CD4-positive, alpha-beta memory T cell (primary cell): ENCODE measurements around the gene TRAK1. TPM values are rescaled to one million over a fixed set of nuclear protein-coding genes. Genes with fewer than 3 reads are reported as not detected.
A peak's percentile ranks its signal among the peaks of the same experiment; 100 is the strongest.

Experiments used
- CTCF ChIA-PET: fragments of 350-600 bp; sonication (Branson Sonifier 250); formaldehyde crosslinking; loops from one replicate; lab custom pipeline; 2021; ENCODE audit warnings: inconsistent platforms; ENCODE audit not compliant: partially characterized antibody; lab: Charles Lee
- POLR2A ChIA-PET: fragments of 350-600 bp; sonication (Branson Sonifier 250); formaldehyde crosslinking; loops from one replicate; lab custom pipeline; 2021; ENCODE audit not compliant: partially characterized antibody; lab: Charles Lee
- DNase-seq, 5 donors: peaks; one replicate each; pipeline versions ENCODE4 v3.0.0 to v3.0.0-alpha.2; 2020 to 2022; ENCODE audit warnings: mixed read lengths in 1 of 5
- H3K27ac ChIP-seq: one replicate; pipeline ENCODE4 v1.7.0; 2013; ENCODE audit warnings: low read depth, low read length
- H3K27me3 ChIP-seq: 2 replicates; pipeline ENCODE4 v1.7.0; 2013; ENCODE audit warnings: mild to moderate bottlenecking, low read length, moderate library complexity; ENCODE audit not compliant: insufficient read depth
- H3K36me3 ChIP-seq: 2 replicates; pipeline ENCODE4 v1.7.0; 2013; ENCODE audit warnings: mild to moderate bottlenecking, low read length, moderate library complexity; ENCODE audit not compliant: insufficient read depth
- H3K4me1 ChIP-seq: 2 replicates; pipeline ENCODE4 v1.7.0; 2013; ENCODE audit warnings: mild to moderate bottlenecking, low read length, moderate library complexity; ENCODE audit not compliant: insufficient read depth
- H3K4me3 ChIP-seq, 2 donors: one replicate each; pipeline ENCODE4 v1.7.0; 2013; ENCODE audit warnings: low read length in 2 of 2, mild to moderate bottlenecking in 1 of 2
- H3K9me3 ChIP-seq, 2 donors: one replicate each; pipeline ENCODE4 v1.7.0; 2013; ENCODE audit warnings: low read length in 2 of 2, control low read depth in 1 of 2; ENCODE audit not compliant: control insufficient read depth in 1 of 2
- H3K27ac Mint-ChIP-seq, 7 donors: one replicate each; pipeline ENCODE4 v1.8.0; 2020 to 2021; ENCODE audit warnings: mixed read lengths in 7 of 7, mild to moderate bottlenecking in 6 of 7, inconsistent platforms in 3 of 7, moderate library complexity in 3 of 7
- H3K27me3 Mint-ChIP-seq, 2 donors: one replicate each; pipeline ENCODE4 v1.8.0; 2020 to 2021; ENCODE audit warnings: mixed read lengths in 2 of 2
- H3K36me3 Mint-ChIP-seq, 2 donors: one replicate each; pipeline ENCODE4 v1.8.0; 2020 to 2021; ENCODE audit warnings: mixed read lengths in 2 of 2, inconsistent platforms in 1 of 2, mild to moderate bottlenecking in 1 of 2
- H3K4me1 Mint-ChIP-seq, 4 donors: one replicate each; pipeline ENCODE4 v1.8.0; 2020 to 2021; ENCODE audit warnings: mixed read lengths in 4 of 4, mild to moderate bottlenecking in 1 of 4
- H3K4me3 Mint-ChIP-seq, 8 donors: one replicate each; pipeline ENCODE4 v1.8.0; 2020 to 2021; ENCODE audit warnings: mixed read lengths in 8 of 8, mild to moderate bottlenecking in 7 of 8, moderate library complexity in 6 of 8, inconsistent platforms in 3 of 8
- H3K9me3 Mint-ChIP-seq, 8 donors: one replicate each; pipeline ENCODE4 v1.8.0; 2020 to 2021; ENCODE audit warnings: mixed read lengths in 8 of 8, mild to moderate bottlenecking in 5 of 8, inconsistent platforms in 3 of 8, moderate library complexity in 1 of 8
- intact Hi-C: fragments of 100-400 bp; cut with micrococcal nuclease; formaldehyde crosslinking; loops from one replicate; pipeline ENCODE4 v1.15.1; 2023
- polyA plus RNA-seq, 2 donors: library from polyadenylated mRNA; unstranded; fragments of 300-500 nt; fragmentation: Illumina TruSeq; gene quantifications; one replicate each; pipeline ENCODE4 v1.2.3, GENCODE V29; 2021
- total RNA-seq, 2 experiments: library from RNA; stranded (reverse); gene quantifications; one replicate each; pipeline ENCODE4 v1.2.3, GENCODE V29; 2021

The TRAK1 gene
- total and polyA plus RNA-seq, 4 experiments from 2014 or later = 3.4 to 17.2 (median 13.2) TPM

DNA sequence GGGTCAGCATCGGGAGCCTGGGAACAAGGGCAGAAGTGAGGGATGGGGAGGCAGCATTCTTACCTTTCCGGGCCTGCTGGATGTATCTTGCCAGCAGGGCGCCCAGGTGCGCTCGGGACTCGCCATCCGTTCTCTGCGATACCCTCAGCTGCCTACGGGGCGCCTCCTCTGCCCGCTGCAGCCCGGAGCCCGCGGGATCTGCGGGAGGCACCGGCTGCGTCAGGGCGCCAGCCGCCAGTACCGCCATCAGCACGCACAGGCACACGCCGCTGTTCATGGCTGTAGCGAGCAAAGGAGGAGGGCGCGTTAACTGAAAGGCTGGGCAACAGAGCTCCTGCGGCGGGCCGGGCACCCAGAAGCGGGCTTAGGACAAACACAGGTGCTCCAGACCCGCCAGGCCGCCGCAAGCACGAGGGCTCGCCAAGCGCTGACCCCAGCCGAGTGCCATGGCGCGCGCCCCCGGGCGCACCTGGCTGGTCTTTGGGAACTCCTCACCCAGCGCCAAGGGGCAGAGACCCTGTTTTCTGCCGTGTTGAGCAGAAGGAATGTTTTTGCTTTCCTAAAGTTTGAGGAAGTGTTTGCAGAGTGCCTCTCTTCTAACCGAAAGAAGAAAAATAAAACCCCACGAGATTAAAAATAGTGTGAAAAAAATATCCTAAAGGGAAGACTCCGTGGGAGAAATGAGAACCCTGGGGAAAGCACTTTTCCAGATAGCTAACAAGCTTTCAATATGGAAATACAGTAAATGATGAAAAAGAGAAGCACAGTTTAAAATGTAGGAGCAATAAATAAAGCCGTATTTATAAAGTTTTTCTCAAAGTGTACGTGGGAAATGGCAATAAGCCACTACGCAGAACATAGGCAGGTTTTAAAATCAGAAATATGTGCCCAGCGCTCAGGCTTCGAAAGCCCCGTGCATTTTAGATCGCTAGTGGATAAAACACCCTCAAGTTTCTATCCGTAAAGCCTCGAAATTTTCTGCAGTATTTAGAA, 172.5 kb downstream of the TRAK1 start:
- peaks cover 0 to 4% of the 10 kb centered on the region in 2 donors for H3K36me3 Mint-ChIP-seq
- H3K27me3 Mint-ChIP-seq = peaks cover 40 to 51% of the 10 kb centered on the region in 2 donors
- CTCF ChIA-PET = interaction anchor here (1.1 kb wide), 1 partner anchor 15 kb away, joined by 3 read pairs; no protein-coding TSS in a partner anchor
- no peak overlapping the region for H3K4me3 ChIP-seq
- no peak for DNase-seq
- H3K4me1 ChIP-seq = peaks cover 9% of the 10 kb centered on the region
- POLR2A ChIA-PET = no interaction called here
- H3K27ac Mint-ChIP-seq = no peak overlapping the region
- H3K36me3 ChIP-seq = no peaks in the 10 kb centered on the region
- H3K9me3 Mint-ChIP-seq = no peaks in the 10 kb centered on the region
- H3K4me3 Mint-ChIP-seq = peak overlapping the region in 4 of 8 donors; percentile 22 to 48 (median 28)
- peaks cover 17% of the 10 kb centered on the region for H3K27me3 ChIP-seq
- peaks cover 2 to 7% (median 6%) of the 10 kb centered on the region in 4 donors for H3K4me1 Mint-ChIP-seq
- no peaks in the 10 kb centered on the region for H3K9me3 ChIP-seq
- H3K27ac ChIP-seq = no peak overlapping the region
- intact Hi-C loops = no loop called here

GRCh38 chr3:42264399-42265058, 173.4 kb downstream of the TRAK1 start:
- intact Hi-C loops = no loop called here
- Mint-ChIP-seq H3K36me3 (peaks cover 0 to 4% of the 10 kb centered on the region in 2 donors), H3K27me3 (peaks cover 45 to 55% of the 10 kb centered on the region in 2 donors), H3K4me1 (peaks cover 2 to 7% (median 6%) of the 10 kb centered on the region in 4 donors), H3K27ac (no peak overlapping the region), H3K9me3 (no peaks in the 10 kb centered on the region), H3K4me3 (peak overlapping the region in 2 of 8 donors; percentile 8 to 34)
- H3K36me3 ChIP-seq = no peaks in the 10 kb centered on the region
- H3K27ac ChIP-seq = no peak overlapping the region
- DNase-seq = no peak
- H3K4me1 ChIP-seq = peaks cover 9% of the 10 kb centered on the region
- ChIA-PET CTCF (no interaction called here), POLR2A (no interaction called here)
- peaks cover 17% of the 10 kb centered on the region for H3K27me3 ChIP-seq
- no peaks in the 10 kb centered on the region for H3K9me3 ChIP-seq
- H3K4me3 ChIP-seq = no peak overlapping the region

DNA sequence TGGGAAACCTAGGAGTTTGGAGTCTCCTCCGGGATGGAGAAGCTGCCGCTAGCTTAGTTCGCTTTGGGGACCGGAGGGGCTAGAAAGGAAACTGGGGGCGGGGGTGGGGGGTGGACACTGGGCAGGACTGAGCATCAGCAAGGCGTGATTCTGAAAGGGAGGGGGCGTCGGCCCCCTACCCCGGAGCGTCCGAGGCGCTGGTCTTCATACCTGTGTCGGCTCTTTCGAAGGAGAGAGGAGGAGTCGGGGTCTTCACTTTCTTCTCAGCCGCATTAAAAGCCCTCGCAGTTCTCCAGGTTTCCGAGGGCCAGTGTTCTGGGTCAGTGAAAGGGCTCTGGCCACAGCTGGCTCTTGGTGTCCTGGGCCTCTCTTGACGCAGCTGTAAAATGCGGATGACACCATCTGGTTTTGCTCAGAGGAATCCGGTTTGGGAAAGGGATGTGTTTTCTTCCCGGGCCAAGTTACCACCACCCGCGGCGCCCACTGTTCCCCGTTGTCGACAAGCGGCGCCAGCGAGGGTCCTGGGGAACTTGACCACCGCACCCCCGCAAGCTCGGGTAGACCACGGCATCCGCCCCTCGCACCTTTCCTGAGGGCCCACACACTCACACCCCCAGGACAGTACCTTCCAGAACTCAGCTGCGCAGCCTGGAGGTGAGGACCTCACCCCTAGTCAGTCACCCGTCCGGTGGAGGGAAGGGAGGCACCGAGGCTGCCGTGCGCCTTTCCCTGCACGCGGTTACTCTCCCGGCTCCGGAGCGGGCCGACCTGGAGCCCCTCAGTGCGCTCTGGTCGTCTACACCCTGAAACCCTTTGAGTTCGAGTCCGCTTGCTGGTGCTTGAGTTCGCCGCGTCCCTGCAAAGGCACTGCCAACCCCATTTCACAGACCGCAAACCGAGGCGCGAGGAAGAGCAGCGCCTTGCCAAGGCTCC, 174.2 kb downstream of the TRAK1 start:
- no peaks in the 10 kb centered on the region for H3K36me3 ChIP-seq
- no peak overlapping the region for H3K27ac Mint-ChIP-seq
- H3K27ac ChIP-seq = no peak overlapping the region
- peaks cover 44 to 58% of the 10 kb centered on the region in 2 donors for H3K27me3 Mint-ChIP-seq
- peaks cover 9% of the 10 kb centered on the region for H3K4me1 ChIP-seq
- no peak for DNase-seq
- no peaks in the 10 kb centered on the region for H3K9me3 ChIP-seq
- CTCF ChIA-PET = no interaction called here
- no peak overlapping the region for H3K4me3 ChIP-seq
- POLR2A ChIA-PET = no interaction called here
- H3K4me3 Mint-ChIP-seq = peak overlapping the region in 1 of 8 donors; percentile 23
- H3K27me3 ChIP-seq = peaks cover 17% of the 10 kb centered on the region
- H3K9me3 Mint-ChIP-seq = peaks cover 0 to under 1% (median 0%) of the 10 kb centered on the region in 8 donors
- intact Hi-C loops = no loop called here
- peaks cover 2 to 7% (median 6%) of the 10 kb centered on the region in 4 donors for H3K4me1 Mint-ChIP-seq
- peaks cover 0 to 4% of the 10 kb centered on the region in 2 donors for H3K36me3 Mint-ChIP-seq

DNA sequence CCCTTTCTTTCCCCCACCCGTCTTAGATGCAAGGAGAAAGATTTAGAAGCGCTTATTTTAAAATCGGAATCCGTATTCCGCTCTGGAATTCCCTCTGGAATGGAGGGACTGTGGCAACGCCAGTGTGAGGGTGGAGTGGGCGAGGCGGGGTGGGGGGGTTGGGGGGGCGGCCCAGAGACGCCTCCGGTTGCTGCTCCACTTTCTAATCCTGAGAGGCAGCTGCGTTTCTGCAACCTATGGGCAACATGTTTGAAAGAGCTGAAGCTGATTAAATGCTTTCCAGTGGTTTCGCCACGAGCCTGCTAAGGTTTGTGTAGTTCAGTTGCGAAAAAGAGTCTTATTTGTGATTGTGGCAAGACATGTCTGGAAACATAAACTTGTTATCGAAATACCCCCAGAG, 174.9 kb downstream of the TRAK1 start, which contains the start of gene CCK:
Gene CCK, minus strand, starts transcription at position 101 of the 400 bp plus-strand sequence. CDS start 2,555 bp downstream, outside the sequence.
- no peak within 1 kb of the TSS for H3K27ac ChIP-seq
- peak within 1 kb of the TSS in 1 of 8 donors; percentile 23 for H3K4me3 Mint-ChIP-seq
- no peak within 1 kb of the TSS for H3K27ac Mint-ChIP-seq
- peaks cover 0 to 6% (median 1%) of the 10 kb centered on the region in 8 donors for H3K9me3 Mint-ChIP-seq
- intact Hi-C loops = no loop called here
- peaks cover 0 to 4% of the 10 kb centered on the region in 2 donors for H3K36me3 Mint-ChIP-seq
- ChIA-PET POLR2A (no interaction called here), CTCF (no interaction called here)
- H3K27me3 ChIP-seq = peaks cover 17% of the 10 kb centered on the region
- H3K9me3 ChIP-seq = no peaks in the 10 kb centered on the region
- H3K4me3 ChIP-seq = no peak within 1 kb of the TSS
- H3K27me3 Mint-ChIP-seq = peaks cover 45 to 64% of the 10 kb centered on the region in 2 donors
- H3K4me1 ChIP-seq = peaks cover 9% of the 10 kb centered on the region
- DNase-seq = no peak
- peaks cover 2 to 7% (median 6%) of the 10 kb centered on the region in 4 donors for H3K4me1 Mint-ChIP-seq
- no peaks in the 10 kb centered on the region for H3K36me3 ChIP-seq

DNA sequence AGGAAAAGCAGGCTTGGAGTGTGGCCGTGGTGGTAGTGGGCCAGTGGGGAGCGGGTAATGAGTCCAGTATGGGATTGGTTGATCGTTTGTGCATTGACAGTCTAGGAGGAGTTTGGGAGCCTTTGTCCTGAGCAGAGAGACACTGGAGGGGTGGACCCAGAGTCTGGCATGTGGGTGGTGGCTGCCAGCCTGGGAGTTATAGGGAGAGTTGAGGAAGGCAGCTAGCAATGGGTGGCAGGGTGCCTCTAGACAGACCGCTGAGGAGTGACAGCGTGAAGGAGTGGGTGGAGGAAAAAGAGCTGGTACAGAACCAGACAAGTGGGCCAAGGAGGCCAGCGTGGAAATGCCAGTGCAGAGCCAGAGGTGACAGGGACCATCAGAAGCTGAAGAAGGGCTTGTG, 176.7 kb downstream of the TRAK1 start:
- H3K27ac Mint-ChIP-seq = no peak overlapping the region
- Histone ChIP-seq H3K36me3 (no peaks in the 10 kb centered on the region), H3K4me1 (peaks cover 9% of the 10 kb centered on the region), H3K27ac (no peak overlapping the region), H3K9me3 (no peaks in the 10 kb centered on the region), H3K4me3 (no peak overlapping the region), H3K27me3 (peaks cover 14% of the 10 kb centered on the region)
- H3K4me3 Mint-ChIP-seq = no peak overlapping the region
- intact Hi-C loops = no loop called here
- H3K4me1 Mint-ChIP-seq = peaks cover 2 to 7% (median 6%) of the 10 kb centered on the region in 4 donors
- CTCF ChIA-PET = no interaction called here
- POLR2A ChIA-PET = no interaction called here
- peaks cover 0 to 17% (median 10%) of the 10 kb centered on the region in 8 donors for H3K9me3 Mint-ChIP-seq
- H3K27me3 Mint-ChIP-seq = peaks cover 45 to 61% of the 10 kb centered on the region in 2 donors
- DNase-seq = no peak
- peaks cover 0 to 4% of the 10 kb centered on the region in 2 donors for H3K36me3 Mint-ChIP-seq

DNA sequence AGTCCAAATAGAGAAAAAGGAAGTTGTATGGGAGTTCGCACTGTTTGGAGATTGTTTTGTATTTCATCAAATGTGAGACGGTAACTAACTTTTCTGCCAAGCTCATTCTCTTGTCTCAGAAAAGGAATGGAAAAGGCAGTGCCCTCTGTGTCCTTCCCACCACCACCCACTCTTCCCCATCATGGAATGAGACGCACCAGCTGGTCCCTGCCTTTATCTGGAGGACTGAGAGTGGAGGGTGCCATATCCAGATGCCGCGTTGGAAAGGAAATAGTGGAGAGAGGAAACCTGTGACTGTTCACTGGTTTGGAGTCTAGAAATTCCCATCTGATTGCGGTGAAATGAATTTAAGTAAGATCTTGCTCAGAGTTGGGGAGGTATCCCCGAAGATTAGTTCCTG, 178.5 kb downstream of the TRAK1 start:
- H3K9me3 ChIP-seq = no peaks in the 10 kb centered on the region
- ChIA-PET POLR2A (no interaction called here), CTCF (no interaction called here)
- Mint-ChIP-seq H3K4me3 (no peak overlapping the region), H3K9me3 (peaks cover 0 to 17% (median 10%) of the 10 kb centered on the region in 8 donors), H3K27ac (no peak overlapping the region), H3K36me3 (peaks cover 0 to 4% of the 10 kb centered on the region in 2 donors), H3K27me3 (peaks cover 34 to 51% of the 10 kb centered on the region in 2 donors), H3K4me1 (peaks cover 0 to 1% (median under 1%) of the 10 kb centered on the region in 4 donors)
- DNase-seq = no peak
- H3K27me3 ChIP-seq = peaks cover 7% of the 10 kb centered on the region
- intact Hi-C loops = no loop called here
- no peak overlapping the region for H3K4me3 ChIP-seq
- no peaks in the 10 kb centered on the region for H3K4me1 ChIP-seq
- H3K36me3 ChIP-seq = no peaks in the 10 kb centered on the region
- H3K27ac ChIP-seq = no peak overlapping the region
